ENCODE results near the gene EEF1AKMT3. TPM values are rescaled to one million over a fixed set of nuclear protein-coding genes. Genes with fewer than 3 reads are reported as not detected.

The EEF1AKMT3 gene
- total RNA-seq, 1 experiment from 2014 or later = 9.3 TPM

DNA sequence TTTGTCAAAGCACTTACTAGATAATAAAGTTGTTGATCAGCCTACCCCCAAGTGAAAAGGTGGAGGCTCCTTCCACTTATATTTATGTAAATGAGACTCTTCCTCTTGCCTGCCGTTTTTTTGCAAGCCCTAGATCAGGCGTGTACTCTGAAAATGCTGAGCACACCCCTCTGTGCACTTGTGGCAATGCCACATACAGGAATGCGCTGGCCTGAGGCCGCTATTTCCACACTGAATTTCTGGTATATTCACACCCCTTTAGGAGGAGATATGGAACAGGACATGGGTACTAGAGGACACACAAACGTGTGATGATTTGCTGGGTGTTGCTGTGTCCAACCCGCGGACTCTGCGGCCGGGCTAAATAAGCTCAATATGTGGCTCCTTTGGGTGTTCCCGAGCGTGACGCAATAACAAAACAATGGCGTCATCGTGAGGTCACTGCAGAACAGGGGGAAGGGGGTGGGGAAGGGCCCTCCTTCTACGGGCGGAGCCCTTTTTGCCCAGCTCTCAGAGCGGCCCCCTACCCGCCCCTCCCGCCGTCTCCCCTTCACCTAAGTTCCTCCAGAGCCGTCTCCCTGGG lies 28.1 kb upstream of the EEF1AKMT3 start:
- no peak; the same call in 1 of the 2 replicates for ATAC-seq
- H3K9ac ChIP-seq (ENCODE audit: low read length) = peak overlapping the region; percentile 88; the same call in 1 of the 2 replicates
- no peak overlapping the region for H3K27ac ChIP-seq (ENCODE audit: low read length)
- H3K9me2 ChIP-seq (replicated peaks; ENCODE audit: low read length) = no peaks in the 10 kb centered on the region
- TSS peak; percentile 22 for BruUV-seq (replicated peaks)
- H3K4me1 ChIP-seq (ENCODE audit: insufficient read depth, low read length) = no peaks in the 10 kb centered on the region; the same call in 1 of the 2 replicates
- TF ChIP-seq EZH2phosphoT487 (IDR thresholded peaks at IDR 0.05; ENCODE audit: borderline replicate concordance, low read length) = no peak
- no peak for TF ChIP-seq EZH2 (IDR thresholded peaks at IDR 0.05; ENCODE audit: low read length, unreplicated experiment)
- TF ChIP-seq, protein P1, sequence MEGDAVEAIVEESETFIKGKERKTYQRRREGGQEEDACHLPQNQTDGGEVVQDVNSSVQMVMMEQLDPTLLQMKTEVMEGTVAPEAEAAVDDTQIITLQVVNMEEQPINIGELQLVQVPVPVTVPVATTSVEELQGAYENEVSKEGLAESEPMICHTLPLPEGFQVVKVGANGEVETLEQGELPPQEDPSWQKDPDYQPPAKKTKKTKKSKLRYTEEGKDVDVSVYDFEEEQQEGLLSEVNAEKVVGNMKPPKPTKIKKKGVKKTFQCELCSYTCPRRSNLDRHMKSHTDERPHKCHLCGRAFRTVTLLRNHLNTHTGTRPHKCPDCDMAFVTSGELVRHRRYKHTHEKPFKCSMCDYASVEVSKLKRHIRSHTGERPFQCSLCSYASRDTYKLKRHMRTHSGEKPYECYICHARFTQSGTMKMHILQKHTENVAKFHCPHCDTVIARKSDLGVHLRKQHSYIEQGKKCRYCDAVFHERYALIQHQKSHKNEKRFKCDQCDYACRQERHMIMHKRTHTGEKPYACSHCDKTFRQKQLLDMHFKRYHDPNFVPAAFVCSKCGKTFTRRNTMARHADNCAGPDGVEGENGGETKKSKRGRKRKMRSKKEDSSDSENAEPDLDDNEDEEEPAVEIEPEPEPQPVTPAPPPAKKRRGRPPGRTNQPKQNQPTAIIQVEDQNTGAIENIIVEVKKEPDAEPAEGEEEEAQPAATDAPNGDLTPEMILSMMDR (conservative IDR thresholded peaks at IDR 0.05; ENCODE audit: low read depth, low read length) = no peak
- peak overlapping the region; percentile 76; the same call in 1 of the 2 replicates for H2AFZ ChIP-seq (ENCODE audit: low read length)
- H3F3A ChIP-seq (ENCODE audit: low read length, unreplicated experiment) = peaks cover 4% of the 10 kb centered on the region
- ChIA-PET POLR2A (ENCODE audit: unreplicated experiment) (interaction anchor here (0.5 to 0.6 kb wide), 3 partner anchors 10 to 219 kb away, joined by 3 to 5 read pairs (median 4); no protein-coding TSS in a partner anchor), CTCF (interaction anchor here (1.2 kb wide), 1 partner anchor 18 kb away, joined by 3 read pairs; no protein-coding TSS in a partner anchor)
- DNase-seq = no peak
- peaks cover 18% of the 10 kb centered on the region for H3K36me3 ChIP-seq (ENCODE audit: low read depth, low read length)
- peaks cover 3% of the 10 kb centered on the region; the same call in 1 of the 2 replicates for H3K79me2 ChIP-seq (ENCODE audit: low read length)
- H4K20me1 ChIP-seq (ENCODE audit: low read length) = no peaks in the 10 kb centered on the region
- H3K4me2 ChIP-seq (ENCODE audit: low read length) = peak overlapping the region; percentile 97
- no peaks in the 10 kb centered on the region for H3K9me3 ChIP-seq (ENCODE audit: low read length)
- intact Hi-C loops (cut with micrococcal nuclease) = no loop called here
- H3K4me3 ChIP-seq (ENCODE audit: low read length) = peak overlapping the region; percentile 86
- peaks cover 7% of the 10 kb centered on the region for H3K27me3 ChIP-seq (ENCODE audit: low read length)

DNA sequence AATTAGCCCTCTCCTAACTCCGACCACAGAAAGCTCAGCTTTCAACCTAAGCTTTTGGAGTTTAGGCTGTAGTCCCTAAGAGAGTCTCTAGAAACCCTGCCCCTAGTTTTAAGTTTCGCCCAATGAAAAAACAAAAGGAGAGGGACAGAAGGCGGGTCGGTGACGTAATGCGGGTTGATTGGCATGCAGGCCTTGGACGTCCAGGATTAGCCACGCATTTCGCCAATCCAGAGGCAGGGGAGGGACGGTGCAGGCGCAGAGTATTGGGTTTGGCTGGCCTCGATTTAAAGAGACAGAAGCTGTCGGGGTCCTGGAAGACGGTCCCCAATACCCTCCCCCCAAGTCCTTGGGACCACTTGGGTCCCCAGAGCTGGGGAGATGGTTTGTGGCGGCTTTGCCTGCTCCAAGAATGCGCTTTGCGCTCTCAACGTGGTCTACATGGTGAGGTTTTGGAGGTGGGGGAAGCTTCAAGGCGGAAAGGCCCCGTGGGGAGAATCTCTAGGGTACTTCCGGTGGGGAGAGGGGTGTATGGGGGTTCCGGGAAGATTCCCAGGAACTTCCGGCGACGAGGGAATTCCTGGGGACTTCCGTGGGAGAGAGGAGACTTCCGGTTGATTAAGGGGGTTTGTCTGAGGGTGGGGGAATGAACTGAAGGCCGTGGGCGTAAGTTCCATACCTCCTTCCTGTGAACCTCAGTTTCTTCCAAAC lies 27.5 kb upstream of the EEF1AKMT3 start, which contains the start of gene TSPAN31:
Gene TSPAN31, plus strand, starts transcription at position 263 of the 708 bp plus-strand sequence. Its CDS starts 116 bp downstream, at position 379.
- peak within 1 kb of the TSS; percentile 76 for H2AFZ ChIP-seq (ENCODE audit: low read length)
- H3F3A ChIP-seq (ENCODE audit: low read length, unreplicated experiment) = peaks cover 4% of the 10 kb centered on the region
- H3K36me3 ChIP-seq (ENCODE audit: low read depth, low read length) = peaks cover 22% of the 10 kb centered on the region
- no peaks in the 10 kb centered on the region for H3K9me2 ChIP-seq (replicated peaks; ENCODE audit: low read length)
- H3K27ac ChIP-seq (ENCODE audit: low read length) = peak within 1 kb of the TSS; percentile 57
- H3K4me3 ChIP-seq (ENCODE audit: low read length) = peak within 1 kb of the TSS; percentile 86
- peak within 1 kb of the TSS; percentile 88 for H3K9ac ChIP-seq (ENCODE audit: low read length)
- H4K20me1 ChIP-seq (ENCODE audit: low read length) = no peaks in the 10 kb centered on the region
- CTCF ChIA-PET = interaction anchor here (1.2 kb wide), 1 partner anchor 18 kb away, joined by 3 read pairs; no protein-coding TSS in a partner anchor
- peaks cover 9% of the 10 kb centered on the region; the same call in 1 of the 2 replicates for H3K79me2 ChIP-seq (ENCODE audit: low read length)
- intact Hi-C loops (cut with micrococcal nuclease) = no loop called here
- POLR2A ChIA-PET (ENCODE audit: unreplicated experiment) = interaction anchor here (0.5 kb wide), 1 partner anchor 37 kb away, joined by 4 read pairs; no protein-coding TSS in a partner anchor
- peak within 1 kb of the TSS; percentile 97 for H3K4me2 ChIP-seq (ENCODE audit: low read length)
- peak; percentile 97 for DNase-seq
- no peaks in the 10 kb centered on the region for H3K9me3 ChIP-seq (ENCODE audit: low read length)
- peaks cover under 1% of the 10 kb centered on the region; the same call in 1 of the 2 replicates for H3K27me3 ChIP-seq (ENCODE audit: low read length)
- no peaks in the 10 kb centered on the region; the same call in 1 of the 2 replicates for H3K4me1 ChIP-seq (ENCODE audit: insufficient read depth, low read length)
- no peak for TF ChIP-seq EZH2 (IDR thresholded peaks at IDR 0.05; ENCODE audit: low read length, unreplicated experiment)
- no peak for TF ChIP-seq EZH2phosphoT487 (IDR thresholded peaks at IDR 0.05; ENCODE audit: borderline replicate concordance, low read length)
- TF ChIP-seq, protein P1 (conservative IDR thresholded peaks at IDR 0.05; ENCODE audit: low read depth, low read length) = no peak
- BruUV-seq (replicated peaks) = no TSS peak
- peak; percentile 97 for ATAC-seq
